ENCODE measurements around the gene LACTB.

Gene LACTB

GRCh38 chr15:63165166-63165859 lies 43.7 kb downstream of the LACTB start:
- no peak for TF ChIP-seq CTCF (IDR thresholded peaks at IDR 0.05; ENCODE audit: low read depth, low read length)
- H3K4me3 ChIP-seq (ENCODE audit: low read depth, low read length) = no peak overlapping the region

- TF ChIP-seq CTCF (IDR thresholded peaks at IDR 0.05; ENCODE audit: low read depth, low read length) = no peak
- no peak overlapping the region for H3K4me3 ChIP-seq (ENCODE audit: low read depth, low read length)
Measured at GRCh38 chr15:63166219-63166618, 44.6 kb downstream of the LACTB start.

GRCh38 chr15:63169788-63170187 lies 48.1 kb downstream of the LACTB start:
- TF ChIP-seq CTCF (IDR thresholded peaks at IDR 0.05; ENCODE audit: low read depth, low read length) = no peak
- H3K4me3 ChIP-seq (ENCODE audit: low read depth, low read length) = no peak overlapping the region

GRCh38 chr15:63172376-63172775 lies 50.7 kb downstream of the LACTB start:
- H3K4me3 ChIP-seq (ENCODE audit: low read depth, low read length) = no peak overlapping the region
- no peak for TF ChIP-seq CTCF (IDR thresholded peaks at IDR 0.05; ENCODE audit: low read depth, low read length)

- no peak overlapping the region for H3K4me3 ChIP-seq (ENCODE audit: low read depth, low read length)
- no peak for TF ChIP-seq CTCF (IDR thresholded peaks at IDR 0.05; ENCODE audit: low read depth, low read length)
Measured at GRCh38 chr15:63172851-63173451, 51.3 kb downstream of the LACTB start.

GRCh38 chr15:63176302-63176701 lies 54.6 kb downstream of the LACTB start:
- H3K4me3 ChIP-seq (ENCODE audit: low read depth, low read length) = no peak overlapping the region
- no peak for TF ChIP-seq CTCF (IDR thresholded peaks at IDR 0.05; ENCODE audit: low read depth, low read length)

- TF ChIP-seq CTCF (IDR thresholded peaks at IDR 0.05; ENCODE audit: low read depth, low read length) = no peak
Measured at GRCh38 chr15:63178034-63178433, 56.4 kb downstream of the LACTB start.

More at GRCh38 chr15:63178034-63178433, 56.4 kb downstream of the LACTB start:
- no peak overlapping the region for H3K4me3 ChIP-seq (ENCODE audit: low read depth, low read length)

Data from WI38 (cell line).